ENCODE data around the gene RPS6KA5.
"Not testable (repeated sequence)": the region's sequence is repeated elsewhere in the genome, so short reads cannot be mapped to it uniquely, and the experiment has no call there.

The RPS6KA5 gene

GRCh38 chr14:90846511-90846910, 213.9 kb downstream of the RPS6KA5 start:
- no peak overlapping the region for H2BK5ac ChIP-seq (ENCODE audit: low read depth, low read length, poor library complexity)
- no CpG with 5 or more reads among the region's 4 CpGs for WGBS (ENCODE audit: extremely low coverage, insufficient coverage, insufficient read length)
- no peak overlapping the region for H3K4ac ChIP-seq (ENCODE audit: low read depth, low read length)

DNA sequence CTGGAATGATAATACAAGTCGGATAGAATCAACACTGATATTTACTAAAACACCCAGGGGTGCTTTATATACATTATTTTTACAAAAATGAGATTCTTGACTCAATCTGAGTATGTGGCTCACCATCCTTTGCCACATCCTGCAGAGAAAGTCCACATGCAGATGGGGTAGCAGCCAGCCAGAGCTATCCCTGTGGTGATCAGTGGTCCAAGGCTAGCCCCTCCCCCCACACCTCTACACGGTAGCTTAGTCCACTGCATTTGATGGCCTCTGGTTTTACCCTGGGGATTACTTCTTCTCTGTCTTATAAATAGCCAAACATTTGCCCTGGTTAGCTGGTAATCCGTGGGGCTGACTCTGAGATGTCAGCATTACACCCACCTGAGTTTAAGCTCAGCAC, 216.1 kb downstream of the RPS6KA5 start:
- no peak overlapping the region for H2BK12ac ChIP-seq (ENCODE audit: low read length)
- H3K18ac ChIP-seq (ENCODE audit: low read length) = no peak overlapping the region
- H2AK5ac ChIP-seq (ENCODE audit: low read length) = no peak overlapping the region
- no peak overlapping the region for H3K4me3 ChIP-seq (ENCODE audit: low read depth, low read length)
- no peaks in the 10 kb centered on the region for H3K36me3 ChIP-seq (ENCODE audit: control insufficient read depth in 1 of 2, insufficient read depth in 2 of 2, low read length in 2 of 2)
- no peaks in the 10 kb centered on the region for H3K79me1 ChIP-seq (ENCODE audit: low read length)
- H3K9me3 ChIP-seq (ENCODE audit: insufficient read depth, low read depth, low read length) = no peaks in the 10 kb centered on the region
- H4K91ac ChIP-seq (ENCODE audit: low read depth, low read length) = no peak overlapping the region
- H4K12ac ChIP-seq (ENCODE audit: low read depth, low read length) = no peak overlapping the region
- H2BK120ac ChIP-seq (ENCODE audit: insufficient read depth, low read length, poor library complexity) = no peak overlapping the region
- no peaks in the 10 kb centered on the region for H3K79me2 ChIP-seq (ENCODE audit: control insufficient read depth, insufficient read depth, low read length, poor library complexity)
- WGBS (ENCODE audit: extremely low coverage, insufficient coverage, insufficient read length) = no CpG with 5 or more reads among the region's 3 CpGs
- no peak overlapping the region for H3K14ac ChIP-seq (ENCODE audit: low read length)
- H2AFZ ChIP-seq (ENCODE audit: insufficient read depth, low read length, poor library complexity) = no peak overlapping the region
- no peak overlapping the region for H3K23ac ChIP-seq (ENCODE audit: low read length)
- H3K4me1 ChIP-seq (ENCODE audit: control insufficient read depth in 1 of 2, insufficient read depth in 2 of 2, low read length in 2 of 2) = peaks cover 0 to under 1% of the 10 kb centered on the region in 2 experiments
- no peak for DNase-seq
- H3K27ac ChIP-seq (ENCODE audit: low read depth, low read length) = no peak overlapping the region
- no peak overlapping the region for H2BK5ac ChIP-seq (ENCODE audit: low read depth, low read length, poor library complexity)
- no peaks in the 10 kb centered on the region for H3K27me3 ChIP-seq (ENCODE audit: insufficient read depth, low read length)
- H3K9ac ChIP-seq (ENCODE audit: low read length) = no peak overlapping the region
- H4K8ac ChIP-seq (ENCODE audit: low read depth, low read length) = no peak overlapping the region
- H3K4me2 ChIP-seq (ENCODE audit: low read length) = no peak overlapping the region
- H3K4ac ChIP-seq (ENCODE audit: low read depth, low read length) = no peak overlapping the region

More at GRCh38 chr14:90846511-90846910, 213.9 kb downstream of the RPS6KA5 start:
- H3K23ac ChIP-seq (ENCODE audit: low read length) = no peak overlapping the region
- no peak overlapping the region for H4K12ac ChIP-seq (ENCODE audit: low read depth, low read length)
- no peak overlapping the region for H4K91ac ChIP-seq (ENCODE audit: low read depth, low read length)
- H2AFZ ChIP-seq (ENCODE audit: insufficient read depth, low read length, poor library complexity) = no peak overlapping the region
- no peaks in the 10 kb centered on the region for H3K27me3 ChIP-seq (ENCODE audit: insufficient read depth, low read length)
- no peaks in the 10 kb centered on the region for H3K36me3 ChIP-seq (ENCODE audit: control insufficient read depth in 1 of 2, insufficient read depth in 2 of 2, low read length in 2 of 2)
- no peaks in the 10 kb centered on the region for H3K9me3 ChIP-seq (ENCODE audit: insufficient read depth, low read depth, low read length)
- no peak overlapping the region for H2BK120ac ChIP-seq (ENCODE audit: insufficient read depth, low read length, poor library complexity)
- H3K79me2 ChIP-seq (ENCODE audit: control insufficient read depth, insufficient read depth, low read length, poor library complexity) = no peaks in the 10 kb centered on the region
- no peak overlapping the region for H3K27ac ChIP-seq (ENCODE audit: low read depth, low read length)
- H3K4me1 ChIP-seq (ENCODE audit: control insufficient read depth in 1 of 2, insufficient read depth in 2 of 2, low read length in 2 of 2) = peaks cover 0 to 2% of the 10 kb centered on the region in 2 experiments
- H3K79me1 ChIP-seq (ENCODE audit: low read length) = no peaks in the 10 kb centered on the region
- no peak overlapping the region for H4K8ac ChIP-seq (ENCODE audit: low read depth, low read length)
- no peak overlapping the region for H2AK5ac ChIP-seq (ENCODE audit: low read length)
- no peak overlapping the region for H3K4me3 ChIP-seq (ENCODE audit: low read depth, low read length)
- H3K9ac ChIP-seq (ENCODE audit: low read length) = no peak overlapping the region
- no peak overlapping the region for H3K18ac ChIP-seq (ENCODE audit: low read length)
- DNase-seq = no peak
- no peak overlapping the region for H3K14ac ChIP-seq (ENCODE audit: low read length)
- H3K4me2 ChIP-seq (ENCODE audit: low read length) = no peak overlapping the region
- no peak overlapping the region for H2BK12ac ChIP-seq (ENCODE audit: low read length)

DNA sequence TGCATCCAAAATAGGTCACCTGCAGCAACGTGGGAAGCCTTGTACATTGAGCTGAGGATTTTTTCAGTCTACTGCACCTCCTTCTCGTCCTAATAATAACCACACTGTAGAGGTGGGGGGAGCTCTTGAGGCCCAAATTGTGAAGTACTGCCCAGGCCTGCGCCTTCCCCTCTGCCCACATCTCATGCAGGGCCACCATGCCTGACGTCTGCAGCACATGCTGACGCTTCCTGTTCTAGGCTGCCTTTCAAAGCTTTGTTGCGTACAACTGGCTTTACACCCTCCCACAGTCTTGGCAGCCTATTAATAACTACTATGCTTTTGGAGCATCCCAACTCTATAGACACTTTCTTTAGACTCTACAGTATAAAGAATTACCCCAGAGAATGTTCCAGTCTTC, 217.7 kb downstream of the RPS6KA5 start:
- Histone ChIP-seq H3K79me1 (ENCODE audit: low read length) (no peaks in the 10 kb centered on the region), H3K36me3 (ENCODE audit: control insufficient read depth in 1 of 2, insufficient read depth in 2 of 2, low read length in 2 of 2) (no peaks in the 10 kb centered on the region), H3K4me2 (ENCODE audit: low read length) (no peak overlapping the region), H3K23ac (ENCODE audit: low read length) (no peak overlapping the region), H3K4me1 (ENCODE audit: control insufficient read depth in 1 of 2, insufficient read depth in 2 of 2, low read length in 2 of 2) (no peaks in the 10 kb centered on the region), H3K18ac (ENCODE audit: low read length) (no peak overlapping the region), H2BK120ac (ENCODE audit: insufficient read depth, low read length, poor library complexity) (no peak overlapping the region), H3K4ac (ENCODE audit: low read depth, low read length) (no peak overlapping the region), H2BK5ac (ENCODE audit: low read depth, low read length, poor library complexity) (no peak overlapping the region), H3K9ac (ENCODE audit: low read length) (no peak overlapping the region), H3K27me3 (ENCODE audit: insufficient read depth, low read length) (no peaks in the 10 kb centered on the region), H3K27ac (ENCODE audit: low read depth, low read length) (no peak overlapping the region), H3K14ac (ENCODE audit: low read length) (no peak overlapping the region), H2AK5ac (ENCODE audit: low read length) (no peak overlapping the region), H3K4me3 (ENCODE audit: low read depth, low read length) (no peak overlapping the region), H4K91ac (ENCODE audit: low read depth, low read length) (no peak overlapping the region), H4K8ac (ENCODE audit: low read depth, low read length) (no peak overlapping the region), H2BK12ac (ENCODE audit: low read length) (no peak overlapping the region), H3K9me3 (ENCODE audit: insufficient read depth, low read depth, low read length) (no peaks in the 10 kb centered on the region), H3K79me2 (ENCODE audit: control insufficient read depth, insufficient read depth, low read length, poor library complexity) (no peaks in the 10 kb centered on the region), H4K12ac (ENCODE audit: low read depth, low read length) (no peak overlapping the region), H2AFZ (ENCODE audit: insufficient read depth, low read length, poor library complexity) (no peak overlapping the region)
- DNase-seq = no peak
- WGBS (ENCODE audit: extremely low coverage, insufficient coverage, insufficient read length) = no CpG with 5 or more reads among the region's 6 CpGs

GRCh38 chr14:90840667-90841066, 219.8 kb downstream of the RPS6KA5 start:
- H3K18ac ChIP-seq (ENCODE audit: low read length); H3K4ac ChIP-seq (ENCODE audit: low read depth, low read length); H3K27me3 ChIP-seq (ENCODE audit: insufficient read depth, low read length); H3K23ac ChIP-seq (ENCODE audit: low read length); H3K79me1 ChIP-seq (ENCODE audit: low read length); H3K4me3 ChIP-seq (ENCODE audit: low read depth, low read length); H2BK5ac ChIP-seq (ENCODE audit: low read depth, low read length, poor library complexity); H4K91ac ChIP-seq (ENCODE audit: low read depth, low read length); H4K8ac ChIP-seq (ENCODE audit: low read depth, low read length); H3K14ac ChIP-seq (ENCODE audit: low read length); H3K36me3 ChIP-seq (ENCODE audit: control insufficient read depth in 1 of 2, insufficient read depth in 2 of 2, low read length in 2 of 2); H3K4me2 ChIP-seq (ENCODE audit: low read length); H2BK120ac ChIP-seq (ENCODE audit: insufficient read depth, low read length, poor library complexity); H2AFZ ChIP-seq (ENCODE audit: insufficient read depth, low read length, poor library complexity); H3K9me3 ChIP-seq (ENCODE audit: insufficient read depth, low read depth, low read length); H2AK5ac ChIP-seq (ENCODE audit: low read length); H3K9ac ChIP-seq (ENCODE audit: low read length); DNase-seq; H3K27ac ChIP-seq (ENCODE audit: low read depth, low read length); H3K4me1 ChIP-seq (ENCODE audit: control insufficient read depth in 1 of 2, insufficient read depth in 2 of 2, low read length in 2 of 2); H2BK12ac ChIP-seq (ENCODE audit: low read length); H3K79me2 ChIP-seq (ENCODE audit: control insufficient read depth, insufficient read depth, low read length, poor library complexity); H4K12ac ChIP-seq (ENCODE audit: low read depth, low read length): not testable (repeated sequence)
- no CpG with 5 or more reads among the region's 4 CpGs for WGBS (ENCODE audit: extremely low coverage, insufficient coverage, insufficient read length)
